Bone marrow (tissue), 2 donors: ENCODE results near the gene LRP1B.

ENCODE experiments used
- DNase-seq, 2 donors: peaks; one replicate each; lab custom pipeline; 2025; lab: John Stamatoyannopoulos, UW

Gene LRP1B

DNA sequence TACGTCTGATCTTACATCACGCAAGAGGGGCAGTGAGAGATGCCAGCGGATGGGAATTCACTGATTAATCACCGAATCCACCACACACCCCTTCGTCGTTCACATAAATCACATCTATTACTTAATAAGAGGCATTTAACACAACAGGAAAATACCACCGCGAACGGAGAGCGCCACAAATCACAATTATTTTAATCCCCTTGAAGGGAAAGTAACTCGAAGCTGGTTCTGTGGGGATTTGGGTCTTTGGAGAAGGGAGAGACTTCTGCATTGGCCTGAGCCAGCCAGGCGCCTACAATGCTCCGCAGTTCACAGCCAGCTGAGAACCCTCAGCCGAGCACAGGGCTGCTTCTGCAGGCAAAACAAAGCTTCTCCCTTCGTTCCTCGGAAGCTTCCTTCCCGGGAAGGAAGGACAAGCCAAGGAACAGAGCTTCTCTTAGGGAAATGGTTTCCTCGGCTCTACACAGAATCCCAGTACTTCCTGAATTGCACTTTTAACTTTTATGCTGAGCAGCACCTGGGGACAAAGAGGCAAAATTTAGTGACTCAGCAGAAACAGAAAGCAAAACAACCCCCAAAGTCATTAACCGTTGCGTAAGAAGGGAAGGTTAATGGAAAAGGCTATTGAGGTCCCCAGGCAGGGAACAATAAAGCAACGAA lies at the start of gene LRP1B:
Gene LRP1B, minus strand, starts transcription at position 7 of the 660 bp plus-strand sequence. CDS start 287 bp downstream, outside the sequence.
- DNase-seq = peak in 1 of 2 donors; percentile 17

GRCh38 chr2:142179686-142180085 lies 48.9 kb upstream of the LRP1B start:
- DNase-seq = no peak

- no peak for DNase-seq
Measured at GRCh38 chr2:142178604-142179003, 47.8 kb upstream of the LRP1B start.

DNA sequence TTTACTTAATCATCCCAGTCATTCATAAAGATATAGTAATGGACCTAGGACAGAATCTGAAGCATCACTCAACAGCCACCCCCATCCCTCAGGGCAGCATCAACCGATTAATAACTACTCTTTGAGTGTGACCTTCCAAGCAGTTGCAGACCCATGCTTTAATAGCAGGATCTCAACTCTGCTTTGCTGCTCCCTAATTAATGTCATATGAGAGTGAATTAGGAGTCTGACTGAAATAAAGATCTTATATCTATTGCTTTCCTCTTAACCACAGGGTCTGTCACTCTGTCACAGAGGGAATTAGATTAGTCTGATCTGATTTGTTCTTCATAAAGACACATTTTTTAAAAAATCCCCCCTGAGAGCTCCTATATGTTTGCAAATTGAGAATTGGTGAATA lies 46.1 kb upstream of the LRP1B start:
- DNase-seq = no peak

DNA sequence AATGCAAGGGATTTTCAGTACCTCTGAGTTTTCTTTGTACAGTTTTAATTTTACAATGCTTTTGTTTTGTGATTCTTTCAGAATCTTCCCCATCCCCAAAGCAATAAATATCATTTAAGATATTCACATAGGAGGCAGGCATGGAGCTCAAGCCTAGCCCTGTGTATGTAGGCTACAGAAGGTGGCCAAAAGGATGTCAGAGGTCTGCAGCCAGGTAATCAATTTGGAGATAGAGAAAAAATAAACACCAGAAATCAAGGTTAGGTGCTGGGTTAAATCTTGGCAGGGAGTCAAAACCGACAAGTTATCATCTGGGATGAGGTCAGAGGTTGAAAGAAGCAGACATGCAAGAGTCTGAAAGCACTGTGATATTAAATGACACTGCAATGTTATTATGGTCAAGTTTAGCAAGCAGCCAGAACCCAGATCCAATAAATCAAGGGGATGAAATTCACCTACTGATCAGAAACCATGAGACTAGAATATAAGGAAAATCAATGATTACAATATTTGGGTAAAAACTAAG lies 45.1 kb upstream of the LRP1B start:
- DNase-seq = no peak

DNA sequence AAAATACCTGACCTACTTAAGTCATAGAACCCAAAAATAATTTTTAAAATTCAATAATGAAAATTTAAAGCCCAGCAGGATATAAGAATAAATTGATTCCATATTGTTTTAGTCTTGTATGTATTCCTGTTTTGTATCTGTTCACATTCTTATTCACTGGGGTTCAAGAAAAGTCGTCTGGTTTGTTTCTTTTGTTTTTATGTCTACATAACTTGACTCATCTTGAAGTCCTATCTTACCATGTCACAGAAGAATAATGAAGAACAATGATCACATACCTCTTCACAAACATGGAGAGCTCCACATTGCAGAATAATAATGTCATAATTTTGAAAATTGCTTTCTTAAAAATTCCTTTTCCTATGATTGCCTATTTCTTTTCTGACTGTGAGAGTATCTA lies 43.4 kb upstream of the LRP1B start:
- DNase-seq = no peak

DNA sequence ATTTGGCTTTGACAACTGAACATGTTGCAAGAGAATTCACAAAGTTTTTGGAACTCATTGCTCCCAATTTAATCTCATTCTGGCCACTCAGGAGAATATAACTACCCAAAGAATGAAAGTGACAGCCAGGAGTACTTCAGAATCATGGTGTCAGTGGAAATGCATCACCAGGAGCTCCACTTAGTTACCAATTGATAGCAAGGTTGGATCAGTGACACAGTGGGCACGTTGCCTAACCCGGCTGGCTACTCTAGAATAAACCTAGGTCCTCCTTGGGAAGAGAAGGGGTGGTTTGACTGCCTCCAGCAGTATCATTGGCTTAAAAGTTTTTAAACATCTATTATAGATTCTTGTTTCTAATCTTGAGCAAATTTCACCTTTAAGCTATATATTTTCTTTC lies 40.0 kb upstream of the LRP1B start:
- DNase-seq = no peak

DNA sequence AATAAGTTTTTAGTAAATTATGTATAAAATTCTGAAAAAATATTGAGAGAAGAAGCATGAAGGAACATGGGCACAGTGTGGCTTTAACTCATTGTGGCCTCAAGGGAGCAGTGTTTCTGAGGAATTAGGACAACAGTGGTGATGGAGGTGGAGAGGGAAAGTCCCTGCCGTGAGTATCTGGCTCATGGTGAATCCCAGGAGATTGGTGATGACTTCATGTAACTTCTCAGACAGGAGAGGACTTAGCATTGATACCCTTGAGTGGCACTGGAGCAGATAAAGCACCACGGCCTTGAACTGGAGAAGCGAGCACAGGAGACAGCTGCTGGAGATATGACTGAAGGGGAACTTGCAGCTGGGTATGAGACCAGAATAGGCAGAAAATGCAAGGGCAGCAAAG lies 35.0 kb upstream of the LRP1B start:
- peak in 1 of 2 donors; percentile 64 for DNase-seq

- DNase-seq = no peak
Measured at GRCh38 chr2:142153601-142154000, 22.8 kb upstream of the LRP1B start.

GRCh38 chr2:142150453-142150852 lies 19.6 kb upstream of the LRP1B start:
- no peak for DNase-seq

- no peak for DNase-seq
Measured at GRCh38 chr2:142144547-142144946, 13.7 kb upstream of the LRP1B start.

- DNase-seq = no peak
Measured at GRCh38 chr2:142142595-142142994, 11.8 kb upstream of the LRP1B start.

DNA sequence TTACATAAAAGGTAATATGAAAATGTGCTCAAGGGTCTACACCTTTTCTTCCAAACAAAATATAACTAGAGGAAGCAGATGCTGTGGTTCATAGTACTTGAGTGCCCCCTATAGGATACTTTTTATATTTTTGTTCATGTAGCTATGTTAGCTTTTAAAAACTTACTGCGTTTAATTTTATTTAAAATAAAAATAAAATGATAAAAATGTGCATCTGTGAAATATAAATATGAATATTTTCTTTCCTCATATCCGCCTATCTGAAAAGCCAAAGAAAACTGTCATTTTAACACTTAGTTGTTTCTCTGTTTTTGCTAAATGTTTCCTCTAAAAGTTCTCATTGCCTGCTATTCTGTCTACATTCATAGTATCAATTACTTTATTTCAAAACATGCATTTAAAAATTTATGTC lies 9.6 kb upstream of the LRP1B start:
- DNase-seq = peak in 1 of 2 donors; percentile 17

DNA sequence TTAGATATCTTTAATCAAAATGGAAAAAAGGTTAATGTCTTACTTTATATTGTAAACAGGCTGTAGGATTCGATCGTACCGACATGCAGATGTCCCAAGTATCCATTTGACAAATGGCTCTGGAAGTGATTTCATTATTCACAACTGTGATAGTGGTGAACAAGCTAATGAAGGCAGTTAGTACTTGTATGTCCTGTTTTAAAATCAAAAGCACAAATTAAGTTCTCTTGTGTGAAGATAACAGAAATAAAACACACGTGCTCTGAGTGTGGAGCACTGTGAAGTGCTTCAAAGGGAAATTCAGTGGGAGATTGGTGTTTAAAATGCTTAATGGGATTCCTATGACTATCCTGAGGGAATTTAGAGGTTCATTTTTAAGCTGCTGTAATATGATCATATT lies 8.6 kb upstream of the LRP1B start:
- DNase-seq = no peak

DNA sequence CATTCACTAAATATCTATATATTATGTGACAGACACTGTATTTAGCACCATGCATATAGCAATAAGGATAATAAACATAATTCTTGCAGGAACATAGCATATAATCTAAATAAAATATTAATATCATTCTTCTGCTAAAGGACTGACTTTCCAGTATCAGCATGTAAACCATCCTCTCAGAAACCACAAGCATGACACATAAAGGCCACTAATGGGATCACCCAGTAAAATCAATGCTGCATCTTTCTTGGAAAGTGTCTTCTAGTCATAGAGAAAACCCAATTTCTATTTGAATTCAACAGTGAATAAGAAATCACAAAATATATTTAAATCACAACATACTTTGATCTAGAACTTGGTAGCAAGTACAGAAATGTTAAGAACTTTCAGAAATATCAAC lies 5.8 kb upstream of the LRP1B start:
- no peak for DNase-seq

GRCh38 chr2:142134911-142135310 lies 4.1 kb upstream of the LRP1B start:
- no peak for DNase-seq

- DNase-seq = no peak
Measured at GRCh38 chr2:142130111-142131009, 456 bp downstream of the LRP1B start.

- no peak for DNase-seq
Measured at GRCh38 chr2:142128105-142128504, 2.7 kb downstream of the LRP1B start.

DNA sequence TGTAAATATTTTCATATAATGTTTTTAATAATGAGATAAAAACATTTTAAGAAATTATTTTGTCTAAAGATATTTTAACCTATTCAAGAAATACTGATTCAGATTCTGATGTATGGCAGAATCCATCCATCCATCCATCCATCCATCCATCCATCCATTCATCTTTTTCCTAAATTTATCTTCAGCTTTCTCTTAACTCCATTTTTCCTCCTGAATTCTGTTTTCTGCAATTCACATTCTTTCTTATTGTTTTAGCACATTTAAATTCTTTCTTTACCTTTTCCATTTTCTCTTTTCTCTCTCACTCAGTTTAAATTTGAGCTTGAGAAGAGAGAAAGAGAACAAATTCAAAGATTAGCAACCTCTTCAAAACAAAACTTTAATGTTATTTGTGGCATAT lies 3.6 kb downstream of the LRP1B start:
- no peak for DNase-seq

DNA sequence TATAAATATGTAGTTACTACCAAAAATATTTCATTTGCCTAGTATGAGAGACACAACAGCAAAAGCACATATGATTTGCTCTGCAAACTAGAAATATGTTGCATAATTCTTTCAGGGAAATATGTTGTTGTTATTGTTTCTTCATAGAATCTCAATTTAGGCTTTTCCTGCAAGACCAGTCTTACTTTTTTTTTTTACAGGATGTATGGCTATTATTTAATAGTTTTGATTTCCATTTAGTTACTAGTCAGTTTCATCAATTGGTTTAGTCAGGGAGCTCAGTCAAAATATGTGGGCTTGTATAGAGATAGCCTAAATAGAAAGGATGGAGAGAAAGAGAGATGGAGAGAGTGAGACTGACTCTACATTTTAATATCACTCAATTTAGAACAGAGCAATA lies 6.1 kb downstream of the LRP1B start:
- DNase-seq = no peak

GRCh38 chr2:142119347-142119746 lies 11.5 kb downstream of the LRP1B start:
- DNase-seq = no peak

GRCh38 chr2:142112757-142113221 lies 18.0 kb downstream of the LRP1B start:
- no peak for DNase-seq
